Measurements from ENCODE around the gene SEC24B. TPM values are rescaled to one million over a fixed set of nuclear protein-coding genes. Genes with fewer than 3 reads are reported as not detected.

Gene SEC24B
- polyA plus RNA-seq, 1 donor from 2014 or later, result 20.4 TPM

DNA sequence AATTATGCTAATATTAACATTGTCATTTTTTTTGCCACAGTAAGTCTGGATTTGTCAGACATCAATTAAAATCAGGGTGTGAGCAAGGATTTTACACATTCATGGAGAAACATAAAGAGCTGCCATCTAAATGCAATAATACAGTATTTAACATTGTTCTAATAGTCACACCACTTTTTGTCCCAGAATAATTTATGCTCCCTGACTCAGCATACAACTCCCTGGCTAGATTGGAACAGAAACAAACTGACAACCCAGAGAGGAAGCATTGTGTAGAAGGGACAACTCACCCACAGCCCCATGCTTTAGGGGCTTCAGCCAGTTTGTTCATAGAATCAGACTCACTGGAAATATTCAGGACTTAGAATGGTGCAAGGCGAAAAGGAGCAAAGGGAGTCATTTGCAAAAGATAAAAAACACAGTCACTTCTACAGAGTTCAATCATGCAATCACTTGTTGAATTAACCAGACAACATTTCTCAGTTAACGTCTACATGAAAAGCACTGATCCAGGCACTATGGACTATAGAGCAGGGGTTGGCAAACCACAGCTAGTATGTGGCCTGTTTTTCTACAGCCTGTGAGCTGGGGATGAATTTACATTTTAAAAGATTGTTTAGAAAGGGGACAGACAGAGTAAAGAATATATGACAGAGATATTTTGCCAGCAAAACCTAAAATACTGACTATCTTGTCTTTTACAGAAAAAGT, 26.4 kb upstream of the SEC24B start:
- Histone ChIP-seq H3K4me2 (ENCODE audit: low read length) (no peak overlapping the region), H3F3A (ENCODE audit: insufficient read depth, low read length, poor library complexity, severe bottlenecking) (no peaks in the 10 kb centered on the region), H3K36me3 (ENCODE audit: insufficient read depth, low read length) (no peaks in the 10 kb centered on the region), H3K27me3 (ENCODE audit: insufficient read depth, low read depth, low read length) (no peaks in the 10 kb centered on the region), H3K79me2 (replicated peaks; ENCODE audit: insufficient read depth, low read length) (no peaks in the 10 kb centered on the region), H4K20me1 (ENCODE audit: insufficient read depth) (no peaks in the 10 kb centered on the region), H2AFZ (ENCODE audit: low read depth, low read length) (no peak overlapping the region), H3K9ac (ENCODE audit: low read length) (no peak overlapping the region), H3K9me3 (ENCODE audit: low read length) (no peaks in the 10 kb centered on the region), H3K27ac (ENCODE audit: low read length) (no peak overlapping the region), H3K9me2 (ENCODE audit: insufficient read depth, low read length) (no peaks in the 10 kb centered on the region), H3K4me3 (ENCODE audit: low read length) (no peak overlapping the region)
- no peak for TF ChIP-seq EP300 (conservative IDR thresholded peaks at IDR 0.05; ENCODE audit: poor library complexity, severe bottlenecking)
- TF ChIP-seq, protein P1, sequence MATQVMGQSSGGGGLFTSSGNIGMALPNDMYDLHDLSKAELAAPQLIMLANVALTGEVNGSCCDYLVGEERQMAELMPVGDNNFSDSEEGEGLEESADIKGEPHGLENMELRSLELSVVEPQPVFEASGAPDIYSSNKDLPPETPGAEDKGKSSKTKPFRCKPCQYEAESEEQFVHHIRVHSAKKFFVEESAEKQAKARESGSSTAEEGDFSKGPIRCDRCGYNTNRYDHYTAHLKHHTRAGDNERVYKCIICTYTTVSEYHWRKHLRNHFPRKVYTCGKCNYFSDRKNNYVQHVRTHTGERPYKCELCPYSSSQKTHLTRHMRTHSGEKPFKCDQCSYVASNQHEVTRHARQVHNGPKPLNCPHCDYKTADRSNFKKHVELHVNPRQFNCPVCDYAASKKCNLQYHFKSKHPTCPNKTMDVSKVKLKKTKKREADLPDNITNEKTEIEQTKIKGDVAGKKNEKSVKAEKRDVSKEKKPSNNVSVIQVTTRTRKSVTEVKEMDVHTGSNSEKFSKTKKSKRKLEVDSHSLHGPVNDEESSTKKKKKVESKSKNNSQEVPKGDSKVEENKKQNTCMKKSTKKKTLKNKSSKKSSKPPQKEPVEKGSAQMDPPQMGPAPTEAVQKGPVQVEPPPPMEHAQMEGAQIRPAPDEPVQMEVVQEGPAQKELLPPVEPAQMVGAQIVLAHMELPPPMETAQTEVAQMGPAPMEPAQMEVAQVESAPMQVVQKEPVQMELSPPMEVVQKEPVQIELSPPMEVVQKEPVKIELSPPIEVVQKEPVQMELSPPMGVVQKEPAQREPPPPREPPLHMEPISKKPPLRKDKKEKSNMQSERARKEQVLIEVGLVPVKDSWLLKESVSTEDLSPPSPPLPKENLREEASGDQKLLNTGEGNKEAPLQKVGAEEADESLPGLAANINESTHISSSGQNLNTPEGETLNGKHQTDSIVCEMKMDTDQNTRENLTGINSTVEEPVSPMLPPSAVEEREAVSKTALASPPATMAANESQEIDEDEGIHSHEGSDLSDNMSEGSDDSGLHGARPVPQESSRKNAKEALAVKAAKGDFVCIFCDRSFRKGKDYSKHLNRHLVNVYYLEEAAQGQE (IDR thresholded peaks at IDR 0.05; ENCODE audit: borderline replicate concordance), result no peak
- no peak for TF ChIP-seq EZH2 (IDR thresholded peaks at IDR 0.05; ENCODE audit: borderline replicate concordance, insufficient read depth, low read length, poor library complexity, severe bottlenecking)
- no peak for TF ChIP-seq MXI1 (conservative IDR thresholded peaks at IDR 0.05; ENCODE audit: poor library complexity, severe bottlenecking)
- TF ChIP-seq, protein P2, sequence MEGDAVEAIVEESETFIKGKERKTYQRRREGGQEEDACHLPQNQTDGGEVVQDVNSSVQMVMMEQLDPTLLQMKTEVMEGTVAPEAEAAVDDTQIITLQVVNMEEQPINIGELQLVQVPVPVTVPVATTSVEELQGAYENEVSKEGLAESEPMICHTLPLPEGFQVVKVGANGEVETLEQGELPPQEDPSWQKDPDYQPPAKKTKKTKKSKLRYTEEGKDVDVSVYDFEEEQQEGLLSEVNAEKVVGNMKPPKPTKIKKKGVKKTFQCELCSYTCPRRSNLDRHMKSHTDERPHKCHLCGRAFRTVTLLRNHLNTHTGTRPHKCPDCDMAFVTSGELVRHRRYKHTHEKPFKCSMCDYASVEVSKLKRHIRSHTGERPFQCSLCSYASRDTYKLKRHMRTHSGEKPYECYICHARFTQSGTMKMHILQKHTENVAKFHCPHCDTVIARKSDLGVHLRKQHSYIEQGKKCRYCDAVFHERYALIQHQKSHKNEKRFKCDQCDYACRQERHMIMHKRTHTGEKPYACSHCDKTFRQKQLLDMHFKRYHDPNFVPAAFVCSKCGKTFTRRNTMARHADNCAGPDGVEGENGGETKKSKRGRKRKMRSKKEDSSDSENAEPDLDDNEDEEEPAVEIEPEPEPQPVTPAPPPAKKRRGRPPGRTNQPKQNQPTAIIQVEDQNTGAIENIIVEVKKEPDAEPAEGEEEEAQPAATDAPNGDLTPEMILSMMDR (IDR thresholded peaks at IDR 0.05; ENCODE audit: poor library complexity, severe bottlenecking), result no peak
- TF ChIP-seq TAF1 (IDR thresholded peaks at IDR 0.05; ENCODE audit: low read depth), result no peak
- no peak for TF ChIP-seq POLR2AphosphoS5 (IDR thresholded peaks at IDR 0.05)
- TF ChIP-seq RAD21 (conservative IDR thresholded peaks at IDR 0.05), result no peak
- TF ChIP-seq SMC3 (conservative IDR thresholded peaks at IDR 0.05; ENCODE audit: poor library complexity), result no peak

- Histone ChIP-seq H3K4me2 (ENCODE audit: low read length) (no peak overlapping the region), H4K20me1 (ENCODE audit: insufficient read depth) (no peaks in the 10 kb centered on the region)
- TF ChIP-seq RAD21 (conservative IDR thresholded peaks at IDR 0.05) (no peak), TAF1 (IDR thresholded peaks at IDR 0.05; ENCODE audit: low read depth) (no peak), EP300 (conservative IDR thresholded peaks at IDR 0.05; ENCODE audit: poor library complexity, severe bottlenecking) (no peak), POLR2AphosphoS5 (IDR thresholded peaks at IDR 0.05) (no peak), MXI1 (conservative IDR thresholded peaks at IDR 0.05; ENCODE audit: poor library complexity, severe bottlenecking) (no peak), SMC3 (conservative IDR thresholded peaks at IDR 0.05; ENCODE audit: poor library complexity) (no peak), EZH2 (IDR thresholded peaks at IDR 0.05; ENCODE audit: borderline replicate concordance, insufficient read depth, low read length, poor library complexity, severe bottlenecking) (no peak)
- TF ChIP-seq, protein P2 (IDR thresholded peaks at IDR 0.05; ENCODE audit: poor library complexity, severe bottlenecking), result no peak
- TF ChIP-seq, protein P1 (IDR thresholded peaks at IDR 0.05; ENCODE audit: borderline replicate concordance), result no peak
Observed at GRCh38 chr4:109408711-109409110, 24.9 kb upstream of the SEC24B start.

More at GRCh38 chr4:109408711-109409110, 24.9 kb upstream of the SEC24B start:
- no peaks in the 10 kb centered on the region for H3K27me3 ChIP-seq (ENCODE audit: insufficient read depth, low read depth, low read length)
- H3K27ac ChIP-seq (ENCODE audit: low read length), result no peak overlapping the region
- H3K9me3 ChIP-seq (ENCODE audit: low read length), result no peaks in the 10 kb centered on the region
- H2AFZ ChIP-seq (ENCODE audit: low read depth, low read length), result no peak overlapping the region
- no peaks in the 10 kb centered on the region for H3K79me2 ChIP-seq (replicated peaks; ENCODE audit: insufficient read depth, low read length)
- H3F3A ChIP-seq (ENCODE audit: insufficient read depth, low read length, poor library complexity, severe bottlenecking), result no peaks in the 10 kb centered on the region
- H3K36me3 ChIP-seq (ENCODE audit: insufficient read depth, low read length), result no peaks in the 10 kb centered on the region
- H3K9ac ChIP-seq (ENCODE audit: low read length), result no peak overlapping the region
- no peak overlapping the region for H3K4me3 ChIP-seq (ENCODE audit: low read length)
- H3K9me2 ChIP-seq (ENCODE audit: insufficient read depth, low read length), result no peaks in the 10 kb centered on the region
